ENCODE data around the gene MAP1LC3B2. TPM values are rescaled to one million over a fixed set of nuclear protein-coding genes. Genes with fewer than 3 reads are reported as not detected.

Gene MAP1LC3B2
- total RNA-seq, 1 donor from 2014 or later, result 0.79 TPM

GRCh38 chr12:116538682-116539305 lies 20.4 kb upstream of the MAP1LC3B2 start:
- TF ChIP-seq, protein P1, sequence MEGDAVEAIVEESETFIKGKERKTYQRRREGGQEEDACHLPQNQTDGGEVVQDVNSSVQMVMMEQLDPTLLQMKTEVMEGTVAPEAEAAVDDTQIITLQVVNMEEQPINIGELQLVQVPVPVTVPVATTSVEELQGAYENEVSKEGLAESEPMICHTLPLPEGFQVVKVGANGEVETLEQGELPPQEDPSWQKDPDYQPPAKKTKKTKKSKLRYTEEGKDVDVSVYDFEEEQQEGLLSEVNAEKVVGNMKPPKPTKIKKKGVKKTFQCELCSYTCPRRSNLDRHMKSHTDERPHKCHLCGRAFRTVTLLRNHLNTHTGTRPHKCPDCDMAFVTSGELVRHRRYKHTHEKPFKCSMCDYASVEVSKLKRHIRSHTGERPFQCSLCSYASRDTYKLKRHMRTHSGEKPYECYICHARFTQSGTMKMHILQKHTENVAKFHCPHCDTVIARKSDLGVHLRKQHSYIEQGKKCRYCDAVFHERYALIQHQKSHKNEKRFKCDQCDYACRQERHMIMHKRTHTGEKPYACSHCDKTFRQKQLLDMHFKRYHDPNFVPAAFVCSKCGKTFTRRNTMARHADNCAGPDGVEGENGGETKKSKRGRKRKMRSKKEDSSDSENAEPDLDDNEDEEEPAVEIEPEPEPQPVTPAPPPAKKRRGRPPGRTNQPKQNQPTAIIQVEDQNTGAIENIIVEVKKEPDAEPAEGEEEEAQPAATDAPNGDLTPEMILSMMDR (IDR thresholded peaks at IDR 0.05; ENCODE audit: insufficient read depth, low read length, severe bottlenecking), result no peak
- H3K4me3 ChIP-seq (ENCODE audit: low read depth, low read length), result no peak overlapping the region
- H3K27me3 ChIP-seq (ENCODE audit: control insufficient read depth, insufficient read depth, low read length), result no peaks in the 10 kb centered on the region
- DNase-seq (ENCODE audit: low read depth) (no peak), FAIRE-seq (no peak)
- no peaks in the 10 kb centered on the region for H3K36me3 ChIP-seq (ENCODE audit: control insufficient read depth, insufficient read depth, low read length)

GRCh38 chr12:116539361-116539771 lies 19.8 kb upstream of the MAP1LC3B2 start:
- Histone ChIP-seq H3K27me3 (ENCODE audit: control insufficient read depth, insufficient read depth, low read length) (no peaks in the 10 kb centered on the region), H3K36me3 (ENCODE audit: control insufficient read depth, insufficient read depth, low read length) (no peaks in the 10 kb centered on the region), H3K4me3 (ENCODE audit: low read depth, low read length) (no peak overlapping the region)
- TF ChIP-seq, protein P1 (IDR thresholded peaks at IDR 0.05; ENCODE audit: insufficient read depth, low read length, severe bottlenecking), result no peak
- DNase-seq (ENCODE audit: low read depth) (peak; percentile 67), FAIRE-seq (no peak)

DNA sequence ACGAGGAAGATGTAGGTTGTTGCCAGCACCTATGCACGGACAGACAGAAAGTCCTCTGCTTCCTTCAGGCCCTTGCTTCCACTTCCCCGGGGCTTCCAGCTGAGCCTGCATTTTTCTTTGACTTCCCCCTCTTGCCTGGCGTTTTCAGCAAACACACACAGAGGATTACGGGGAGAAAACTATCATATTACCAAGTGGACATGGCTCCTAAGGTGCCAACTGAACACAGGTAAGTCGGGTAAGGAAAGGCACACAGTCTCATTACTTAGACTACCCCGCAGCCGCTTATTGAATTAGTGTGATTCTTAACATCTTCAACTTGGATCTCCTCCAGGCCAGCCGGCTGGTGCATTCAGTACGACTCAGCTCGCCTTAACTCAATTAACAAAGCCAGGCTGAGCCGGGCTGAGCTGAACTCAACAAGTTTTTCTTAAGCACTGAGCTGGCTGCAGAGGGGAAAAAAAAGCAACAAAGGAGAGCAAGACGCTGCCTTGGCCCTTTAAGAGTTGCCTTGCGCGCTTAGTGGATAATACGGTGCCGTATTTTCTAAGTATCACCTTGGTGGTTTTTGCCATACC lies 19.2 kb upstream of the MAP1LC3B2 start:
- DNase-seq (ENCODE audit: low read depth), result peak; percentile 53
- TF ChIP-seq, protein P1 (IDR thresholded peaks at IDR 0.05; ENCODE audit: insufficient read depth, low read length, severe bottlenecking), result no peak

DNA sequence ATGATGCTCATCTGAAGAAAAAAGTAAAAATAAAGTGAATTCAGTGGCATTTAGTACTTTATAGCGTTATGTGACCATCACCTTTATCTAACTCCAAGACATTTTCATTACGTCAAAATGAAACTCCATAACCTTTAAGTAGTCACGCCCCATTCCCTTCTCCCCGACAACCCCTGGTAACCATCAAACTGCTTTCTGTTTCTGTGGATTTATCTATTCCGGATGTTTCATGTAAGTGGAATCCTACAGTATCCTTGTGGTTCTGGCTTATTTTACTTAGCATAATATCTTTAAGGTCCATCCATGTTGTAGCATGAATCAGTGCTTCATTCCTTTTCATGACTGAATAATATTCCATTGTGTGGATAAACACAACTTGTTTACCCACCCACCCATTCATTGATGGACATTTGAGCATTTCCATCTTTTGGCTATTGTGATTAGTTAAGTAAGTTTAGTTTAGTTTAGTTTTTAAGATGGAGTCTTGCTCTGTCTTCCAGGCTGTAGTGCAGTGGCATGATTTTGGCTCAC lies 18.5 kb upstream of the MAP1LC3B2 start:
- DNase-seq (ENCODE audit: low read depth), result no peak
- no peaks in the 10 kb centered on the region for H3K36me3 ChIP-seq (ENCODE audit: control insufficient read depth, insufficient read depth, low read length)
- TF ChIP-seq, protein P1 (IDR thresholded peaks at IDR 0.05; ENCODE audit: insufficient read depth, low read length, severe bottlenecking), result no peak
- no peak overlapping the region for H3K4me3 ChIP-seq (ENCODE audit: low read depth, low read length)
- no peaks in the 10 kb centered on the region for H3K27me3 ChIP-seq (ENCODE audit: control insufficient read depth, insufficient read depth, low read length)
- no peak for FAIRE-seq

More for the DNA sequence above, 19.2 kb upstream of the MAP1LC3B2 start:
- H3K36me3 ChIP-seq (ENCODE audit: control insufficient read depth, insufficient read depth, low read length), result no peaks in the 10 kb centered on the region
- FAIRE-seq, result no peak
- H3K4me3 ChIP-seq (ENCODE audit: low read depth, low read length), result no peak overlapping the region
- H3K27me3 ChIP-seq (ENCODE audit: control insufficient read depth, insufficient read depth, low read length), result no peaks in the 10 kb centered on the region

GRCh38 chr12:116541547-116542344 lies 17.4 kb upstream of the MAP1LC3B2 start:
- Histone ChIP-seq H3K36me3 (ENCODE audit: control insufficient read depth, insufficient read depth, low read length) (no peaks in the 10 kb centered on the region), H3K4me3 (ENCODE audit: low read depth, low read length) (no peak overlapping the region), H3K27me3 (ENCODE audit: control insufficient read depth, insufficient read depth, low read length) (no peaks in the 10 kb centered on the region)
- TF ChIP-seq, protein P1 (IDR thresholded peaks at IDR 0.05; ENCODE audit: insufficient read depth, low read length, severe bottlenecking), result no peak
- FAIRE-seq (no peak), DNase-seq (ENCODE audit: low read depth) (no peak)

Measured in bronchial epithelial cell (primary cell).